Right cardiac atrium (tissue), 5 donors: Measurements from ENCODE around the gene ZMYND11. TPM values are rescaled to one million over a fixed set of nuclear protein-coding genes. Genes with fewer than 3 reads are reported as not detected.

Experiments used
- ATAC-seq, 2 donors: fragments of 200-7000 bp; cut with Tn5 transposase; one replicate each; pipeline versions ENCODE4 v1.8.0 to v1.9.1; 2020; ENCODE audit warnings: moderate library complexity in 2 of 2, mild to moderate bottlenecking in 1 of 2
- DNase-seq, 3 donors: peaks; one replicate each; pipeline ENCODE4 v3.0.0-alpha.2; 2020
- H3K27ac ChIP-seq: one replicate; pipeline ENCODE4 v1.5.1; 2013; ENCODE audit warnings: mild to moderate bottlenecking, low read length, control low read depth, moderate library complexity
- H3K27me3 ChIP-seq: one replicate; pipeline ENCODE4 v1.6.1; 2013; ENCODE audit not compliant: control insufficient read depth, insufficient read depth
- H3K4me1 ChIP-seq: one replicate; pipeline ENCODE4 v1.6.1; 2013; ENCODE audit warnings: low read length; ENCODE audit not compliant: control insufficient read depth, insufficient read depth
- H3K4me3 ChIP-seq: one replicate; pipeline ENCODE4 v1.5.1; 2013; ENCODE audit warnings: low read length, control low read depth
- H3K9me3 ChIP-seq: one replicate; pipeline ENCODE4 v1.6.1; 2013; ENCODE audit warnings: low read length; ENCODE audit not compliant: control insufficient read depth
- WGBS: extraction: QIAGEN DNeasy Blood & Tissue Kit; methylation state at CpG from one replicate; pipeline ENCODE4 v1.1.7; 2013; 5-methylcytosine and 5-hydroxymethylcytosine counted together
- intact Hi-C, 4 donors: fragments of 100-400 bp; cut with DNase I; formaldehyde crosslinking; loops; one replicate each; pipeline versions ENCODE4 v1.11.0 to v1.14.0; 2022 to 2023
- polyA plus RNA-seq: library from polyadenylated mRNA; stranded (reverse); fragments of 200-250 nt; gene quantifications from one replicate; pipeline ENCODE4 v1.2.3, GENCODE V29; 2013
- total RNA-seq, 4 donors: library from RNA; stranded (reverse); fragmentation: NEBNext Ultra II Directional; extraction: Animal tissue kit (Norgen Biotek cat#: 25700); gene quantifications; one replicate each; pipeline ENCODE4 v1.2.1, GENCODE V29; 2021
- donor health status: healthy with polysubstance abuse.
- donor health status: DM: no; HTN: yes; CAD: no.
- donor health status: DM: no; HTN: no; CAD: no.
- donor health status: DM: no; HTN: yes; CAD: no; lungs with severe emphysema.
- donor health status: DM: yes; HTN: yes; CAD: no.

ZMYND11 gene
- total and polyA plus RNA-seq, 5 donors: 42.2 to 89.4 (median 83.4) TPM

DNA sequence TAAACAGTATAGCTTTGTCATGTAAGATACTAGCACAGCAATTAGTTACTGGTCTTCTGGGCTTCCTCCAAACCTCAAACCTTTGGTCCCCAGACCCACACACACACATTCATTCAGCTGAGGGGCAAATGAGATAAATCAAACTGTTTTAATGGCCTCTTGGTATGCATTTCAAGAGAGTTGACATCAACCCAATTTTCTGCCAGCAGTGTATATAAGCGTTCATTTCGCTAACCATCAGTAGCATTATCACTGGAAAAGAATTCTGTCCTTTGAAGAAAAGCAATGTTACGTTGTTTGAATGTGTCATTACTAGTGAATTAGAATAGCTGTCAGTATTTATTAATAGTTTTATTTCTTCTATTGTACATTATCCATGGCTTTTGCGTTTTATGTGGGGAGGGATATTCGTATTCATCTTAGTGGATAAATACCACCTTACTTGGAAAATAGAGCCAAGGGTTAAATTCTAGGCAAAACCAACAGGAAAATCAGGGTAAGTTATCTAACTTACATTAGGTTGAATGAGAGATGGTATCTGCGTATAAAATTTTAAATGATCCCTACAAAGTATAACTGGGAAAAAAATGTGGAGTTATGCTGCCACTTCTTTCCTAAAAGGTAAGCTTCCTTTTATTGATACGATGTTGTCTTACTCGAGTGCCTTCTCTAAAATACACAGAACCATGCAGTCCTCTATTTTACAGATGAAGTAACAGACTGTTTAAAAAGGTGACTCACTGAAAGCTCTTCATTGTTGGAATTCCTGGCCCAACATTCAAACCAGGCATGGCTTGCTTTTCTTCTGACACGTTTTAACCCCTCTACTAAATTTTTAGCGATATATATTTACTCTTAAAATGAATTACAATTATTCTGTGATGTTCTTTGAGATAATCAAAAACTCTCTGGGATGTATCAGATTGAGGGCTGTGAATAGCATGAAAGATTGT lies 2.0 kb upstream of the ZMYND11 start:
- peaks cover 2% of the 10 kb centered on the region for H3K4me1 ChIP-seq
- no peaks in the 10 kb centered on the region for H3K27me3 ChIP-seq
- 70% methylated on average over 10 of the region's 10 CpGs for WGBS
- ATAC-seq (no peak), DNase-seq (no peak)
- no peaks in the 10 kb centered on the region for H3K9me3 ChIP-seq
- H3K4me3 ChIP-seq: peak overlapping the region; percentile 56
- H3K27ac ChIP-seq: no peak overlapping the region
- intact Hi-C loops: no loop called here

DNA sequence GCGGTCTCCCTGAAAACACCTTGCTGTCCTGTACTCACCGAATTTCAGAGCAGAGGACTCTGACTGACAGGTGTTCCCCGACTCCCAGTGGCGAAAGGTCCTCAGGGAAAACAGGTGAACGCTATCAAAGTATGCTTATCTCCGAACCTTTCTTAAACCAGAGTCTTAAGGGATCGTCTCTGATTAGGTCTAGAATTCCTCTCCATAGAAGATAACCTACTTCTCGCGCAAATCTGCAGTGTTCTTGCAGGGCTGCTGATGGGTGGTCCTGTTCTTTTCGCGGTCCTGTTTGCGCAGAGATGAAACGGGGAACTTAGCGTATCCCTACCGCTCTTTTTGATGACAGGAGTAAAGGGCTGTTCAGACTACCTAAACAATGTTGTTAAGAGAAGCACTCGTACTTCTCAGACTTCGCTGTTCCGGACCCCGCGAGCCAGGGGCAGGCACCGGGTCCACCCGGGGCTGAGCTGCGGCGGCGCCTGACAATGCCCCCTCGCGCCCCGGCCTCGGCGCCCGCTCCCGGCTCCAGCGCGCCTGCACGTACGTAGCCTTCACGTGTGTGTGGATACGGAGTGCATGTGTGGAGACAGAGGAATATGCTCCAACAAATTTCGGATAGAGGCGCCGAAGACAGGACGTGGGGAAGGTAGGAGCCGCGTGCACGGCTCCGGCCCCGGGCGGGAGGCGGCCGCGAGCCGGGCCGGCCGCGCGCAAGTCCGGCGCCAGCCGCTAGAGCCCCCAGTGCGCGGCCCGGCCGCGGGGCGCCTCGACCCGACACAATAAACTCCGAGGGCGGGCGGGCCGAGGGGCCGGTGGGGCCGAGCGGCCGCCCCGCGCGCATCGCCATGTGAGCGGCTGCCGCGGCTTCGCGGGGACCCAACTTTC lies 766 bp upstream of the ZMYND11 start:
- DNase-seq: peak; percentile 35 to 82 (median 77)
- under 1% methylated on average over 84 of the region's 84 CpGs for WGBS
- H3K9me3 ChIP-seq: no peaks in the 10 kb centered on the region
- H3K27me3 ChIP-seq: no peaks in the 10 kb centered on the region
- ATAC-seq: peak; percentile 49
- peak overlapping the region; percentile 56 for H3K4me3 ChIP-seq
- intact Hi-C loops: no loop called here
- peaks cover 2% of the 10 kb centered on the region for H3K4me1 ChIP-seq
- peak overlapping the region; percentile 95 for H3K27ac ChIP-seq

DNA sequence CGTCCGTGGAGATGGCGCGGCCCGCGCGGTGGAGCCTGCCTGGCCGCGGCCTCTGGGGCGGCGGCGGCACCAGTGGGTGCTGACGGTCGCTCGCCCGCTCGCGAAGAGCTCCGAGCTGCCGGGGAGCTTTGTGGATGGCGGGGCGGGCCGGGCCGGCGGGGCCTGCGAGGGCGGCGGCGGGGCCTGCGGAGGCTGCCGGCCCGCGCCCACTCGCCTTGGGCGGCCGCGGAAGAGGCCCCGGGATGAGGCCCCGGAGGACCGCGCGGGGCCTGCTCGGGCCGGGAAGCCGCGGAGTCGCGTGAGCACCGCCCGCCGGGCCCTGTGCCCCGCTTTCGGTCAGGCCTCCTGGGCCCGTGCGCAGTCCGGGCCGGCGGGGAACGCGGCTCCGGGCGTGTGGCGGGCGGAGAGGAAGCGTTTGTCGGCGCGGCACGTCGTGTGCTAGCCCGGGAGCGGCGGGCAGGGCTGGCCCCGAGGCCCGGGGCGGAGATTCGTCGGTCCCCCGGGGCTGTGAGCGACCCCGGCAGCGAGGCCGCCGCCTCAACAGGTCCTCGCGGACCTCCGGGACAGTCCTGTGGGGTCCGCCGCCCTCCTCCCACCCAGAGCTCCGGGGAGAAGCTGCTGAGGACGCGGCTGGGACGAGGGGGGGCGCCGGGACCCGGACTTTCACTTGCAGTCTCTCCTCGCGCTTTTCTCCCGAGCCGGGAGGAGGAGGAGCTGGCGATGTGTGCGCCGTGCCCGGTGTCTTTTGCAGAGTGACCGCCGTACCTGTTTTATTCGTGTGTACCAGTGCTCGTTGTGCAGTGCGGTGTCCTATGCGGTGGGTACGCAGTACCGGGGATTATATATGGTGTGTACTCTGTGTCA lies 578 bp downstream of the ZMYND11 start:
- intact Hi-C loops: no loop called here
- ATAC-seq: peak; percentile 55 to 62

DNA sequence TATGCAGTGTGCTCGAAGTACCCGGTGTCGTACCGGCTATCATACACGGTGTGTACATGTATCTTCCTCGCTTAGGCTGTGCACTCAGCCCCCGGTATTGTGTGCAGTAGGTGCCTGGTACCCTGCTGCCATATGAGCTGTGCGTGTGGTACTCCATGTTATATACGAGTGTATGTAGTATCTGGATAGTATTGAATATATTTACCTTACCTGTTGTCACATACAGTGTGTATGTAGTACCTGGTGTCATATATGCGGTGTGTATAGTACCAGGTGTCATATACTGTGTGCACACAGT lies 1.2 kb downstream of the ZMYND11 start:
- no peaks in the 10 kb centered on the region for H3K9me3 ChIP-seq
- WGBS: 13% methylated on average over 10 of the region's 10 CpGs
- peak overlapping the region; percentile 95 for H3K27ac ChIP-seq
- peaks cover 2% of the 10 kb centered on the region for H3K4me1 ChIP-seq
- H3K27me3 ChIP-seq: no peaks in the 10 kb centered on the region
- intact Hi-C loops: no loop called here
- peak; percentile 15 to 47 for ATAC-seq
- H3K4me3 ChIP-seq: peak overlapping the region; percentile 56
- DNase-seq: no peak

More for the DNA sequence above, 578 bp downstream of the ZMYND11 start:
- no peaks in the 10 kb centered on the region for H3K9me3 ChIP-seq
- H3K27ac ChIP-seq: peak overlapping the region; percentile 95
- WGBS: under 1% methylated on average over 112 of the region's 112 CpGs
- DNase-seq: peak; percentile 66 to 89 (median 86)
- no peaks in the 10 kb centered on the region for H3K27me3 ChIP-seq
- peaks cover 2% of the 10 kb centered on the region for H3K4me1 ChIP-seq
- peak overlapping the region; percentile 56 for H3K4me3 ChIP-seq

DNA sequence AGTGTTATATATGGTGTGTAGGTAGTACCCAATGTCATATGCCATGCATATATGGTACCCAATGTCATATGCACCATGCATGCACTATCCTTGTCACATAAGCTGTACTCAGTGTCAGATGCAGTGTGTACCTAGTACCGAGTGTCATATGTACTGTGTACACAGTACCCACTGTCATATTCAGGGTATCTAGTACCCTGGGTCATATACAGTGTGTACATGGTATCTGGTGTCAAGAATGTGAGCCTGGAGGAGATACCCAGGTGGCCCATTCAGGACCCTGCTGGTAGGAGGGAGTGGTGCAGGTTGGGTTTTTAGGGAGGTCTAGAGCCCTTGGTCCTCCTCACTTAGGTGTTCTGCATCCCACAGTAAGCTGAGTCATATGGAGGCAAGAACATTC lies 1.8 kb downstream of the ZMYND11 start:
- Histone ChIP-seq H3K4me1 (peaks cover 2% of the 10 kb centered on the region), H3K9me3 (no peaks in the 10 kb centered on the region), H3K4me3 (no peak overlapping the region), H3K27ac (no peak overlapping the region), H3K27me3 (no peaks in the 10 kb centered on the region)
- 90% methylated on average over 1 of the region's 1 CpG for WGBS
- intact Hi-C loops: no loop called here
- ATAC-seq (peak in 1 of 2 donors; percentile 11), DNase-seq (peak in 1 of 3 donors; percentile 20)

DNA sequence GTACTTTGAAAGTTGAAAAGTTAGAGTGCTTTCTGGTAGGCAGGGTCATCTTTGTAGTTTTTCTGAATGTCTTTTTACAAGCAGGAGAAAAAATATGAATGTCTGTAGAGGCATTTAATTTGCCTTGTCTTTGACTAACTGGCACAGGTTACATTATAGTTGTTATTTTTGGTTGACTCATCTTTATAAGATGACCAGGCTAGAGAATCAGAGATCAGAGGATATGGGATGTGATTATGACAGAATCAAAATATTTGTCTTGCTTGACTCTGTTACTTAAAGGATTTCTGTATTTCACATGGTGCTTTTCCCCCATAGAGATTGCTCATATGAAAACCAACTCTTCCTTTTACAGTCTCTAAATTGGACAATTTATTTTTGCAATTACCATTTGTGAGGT lies 2.4 kb downstream of the ZMYND11 start:
- no peaks in the 10 kb centered on the region for H3K9me3 ChIP-seq
- H3K4me1 ChIP-seq: no peaks in the 10 kb centered on the region
- no peak for DNase-seq
- no peak overlapping the region for H3K4me3 ChIP-seq
- intact Hi-C loops: no loop called here
- H3K27ac ChIP-seq: no peak overlapping the region
- no peaks in the 10 kb centered on the region for H3K27me3 ChIP-seq
- ATAC-seq: no peak

DNA sequence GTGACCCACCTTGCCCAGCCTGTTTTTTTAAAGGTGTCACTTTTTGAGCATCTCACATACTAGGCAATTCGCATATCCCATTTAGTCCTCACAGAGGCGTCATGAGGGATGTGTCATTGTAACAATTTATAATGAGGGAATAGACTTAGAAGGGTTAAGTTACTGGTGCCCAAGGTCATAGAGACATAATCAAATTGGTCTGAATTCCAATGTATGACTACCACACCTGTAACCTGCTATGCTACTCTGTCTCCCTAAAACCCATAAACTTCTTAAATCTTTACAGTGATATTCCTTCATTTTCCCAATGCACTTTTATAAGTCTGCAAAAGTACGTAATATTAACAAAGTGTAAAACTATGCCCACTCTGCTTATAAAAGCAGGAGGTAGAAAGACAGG lies 7.1 kb downstream of the ZMYND11 start:
- intact Hi-C loops: no loop called here
- H3K27me3 ChIP-seq: no peaks in the 10 kb centered on the region
- H3K27ac ChIP-seq: no peak overlapping the region
- no peak for ATAC-seq
- peaks cover 3% of the 10 kb centered on the region for H3K4me1 ChIP-seq
- no peaks in the 10 kb centered on the region for H3K9me3 ChIP-seq
- 92% methylated on average over 3 of the region's 3 CpGs for WGBS
- no peak overlapping the region for H3K4me3 ChIP-seq
- no peak for DNase-seq

DNA sequence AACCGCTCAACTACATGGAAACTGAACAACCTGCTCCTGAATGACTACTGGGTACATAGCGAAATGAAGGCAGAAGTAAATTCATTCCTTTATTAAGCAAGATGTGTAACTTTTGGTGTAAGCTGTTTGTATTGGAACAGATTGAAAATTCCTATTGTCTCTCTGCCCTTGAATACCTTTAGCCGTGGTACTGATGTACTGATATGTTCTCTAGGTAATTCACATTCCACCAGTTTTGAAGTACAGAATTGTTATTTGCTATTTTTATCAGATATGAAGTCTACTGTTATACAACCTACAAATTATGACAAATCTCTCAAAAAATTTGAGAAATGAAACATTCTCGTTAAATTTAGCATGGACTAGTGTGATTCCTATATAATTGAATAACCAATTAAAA lies 17.7 kb downstream of the ZMYND11 start:
- Histone ChIP-seq H3K9me3 (no peaks in the 10 kb centered on the region), H3K4me1 (no peaks in the 10 kb centered on the region), H3K27me3 (no peaks in the 10 kb centered on the region), H3K4me3 (no peak overlapping the region), H3K27ac (no peak overlapping the region)
- intact Hi-C loops: no loop called here
- ATAC-seq (no peak), DNase-seq (no peak)
- 94% methylated on average over 4 of the region's 4 CpGs for whole genome bisulfite sequencing

DNA sequence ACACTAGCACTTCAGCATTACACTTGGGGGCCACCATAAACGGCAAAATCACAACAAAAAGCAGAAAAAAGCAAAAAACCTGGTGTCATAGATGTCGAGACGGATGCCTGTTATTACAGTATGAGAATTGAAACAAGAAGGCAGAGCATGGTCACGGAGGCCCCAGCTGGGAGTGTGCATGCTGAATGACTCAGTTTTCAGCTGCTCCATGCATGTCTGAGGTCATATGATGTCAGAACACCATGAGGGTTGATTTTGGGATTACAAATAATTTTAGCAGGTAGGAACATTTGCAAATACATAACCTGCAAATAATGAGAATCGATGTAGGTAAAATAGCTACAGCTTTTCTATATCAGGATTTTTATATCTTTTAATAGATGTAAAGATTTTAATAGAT lies 19.1 kb downstream of the ZMYND11 start:
- intact Hi-C loops: no loop called here
- DNase-seq (no peak), ATAC-seq (no peak)
- H3K4me1 ChIP-seq: no peaks in the 10 kb centered on the region
- no peak overlapping the region for H3K27ac ChIP-seq
- no peaks in the 10 kb centered on the region for H3K9me3 ChIP-seq
- 94% methylated on average over 5 of the region's 5 CpGs for WGBS
- no peak overlapping the region for H3K4me3 ChIP-seq
- no peaks in the 10 kb centered on the region for H3K27me3 ChIP-seq

DNA sequence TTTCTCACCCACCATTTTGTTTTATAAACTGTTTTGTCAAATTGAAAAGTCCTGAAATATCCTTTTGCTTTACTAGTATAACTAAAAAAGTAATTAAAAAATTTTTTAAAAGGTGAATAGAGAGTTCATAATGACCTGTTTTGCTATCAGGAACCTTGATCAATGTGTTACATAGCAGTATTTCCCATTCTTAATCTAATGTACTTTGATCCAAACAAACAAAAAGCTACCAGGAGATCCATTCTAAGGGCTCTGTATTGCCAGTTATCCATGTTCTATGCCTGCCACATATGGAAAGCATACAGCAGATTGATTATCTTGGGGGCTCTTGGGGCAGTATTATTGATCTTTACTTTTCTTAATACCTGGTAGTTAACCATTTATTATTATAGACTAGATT lies 32.1 kb downstream of the ZMYND11 start:
- no peak overlapping the region for H3K4me3 ChIP-seq
- no peak overlapping the region for H3K27ac ChIP-seq
- H3K27me3 ChIP-seq: no peaks in the 10 kb centered on the region
- no peaks in the 10 kb centered on the region for H3K9me3 ChIP-seq
- ATAC-seq: no peak
- intact Hi-C loops: no loop called here
- no peaks in the 10 kb centered on the region for H3K4me1 ChIP-seq
- no peak for DNase-seq
